GM23248 (cell line): ENCODE data around the gene CAMK2D. TPM values are rescaled to one million over a fixed set of nuclear protein-coding genes. Genes with fewer than 3 reads are reported as not detected.

Experiments
- DNase-seq: peaks from one replicate; pipeline ENCODE4 v3.0.0-alpha.2; 2015
- H2AFZ ChIP-seq: fragments of 200-600 bp; sonication (generic); 2 replicates; pipeline ENCODE4 v1.6.1; 2016; ENCODE audit warnings: antibody characterized with exemption
- H3F3A ChIP-seq: fragments of 200-600 bp; sonication (generic); 2 replicates; pipeline ENCODE4 v1.6.1; 2016; ENCODE audit warnings: mild to moderate bottlenecking, antibody characterized with exemption, mixed run types; ENCODE audit not compliant: insufficient read depth
- H3K27ac ChIP-seq: fragments of 200-600 bp; sonication (generic); 2 replicates; pipeline ENCODE4 v1.5.1; 2016; ENCODE audit warnings: mild to moderate bottlenecking
- H3K27me3 ChIP-seq: fragments of 200-600 bp; sonication (generic); replicated peaks from 2 replicates; pipeline ENCODE4 v1.6.1; 2016; ENCODE audit warnings: mild to moderate bottlenecking; ENCODE audit not compliant: insufficient read depth
- H3K36me3 ChIP-seq: fragments of 200-600 bp; sonication (generic); 2 replicates; pipeline ENCODE4 v1.6.1; 2016; ENCODE audit warnings: low read depth, mild to moderate bottlenecking
- H3K4me1 ChIP-seq: fragments of 200-600 bp; sonication (generic); 2 replicates; pipeline ENCODE4 v1.6.1; 2016; ENCODE audit warnings: mild to moderate bottlenecking; ENCODE audit not compliant: insufficient read depth
- H3K4me2 ChIP-seq: fragments of 200-600 bp; sonication (generic); one replicate; pipeline ENCODE4 v1.6.1; 2016; ENCODE audit warnings: mild to moderate bottlenecking; ENCODE audit not compliant: unreplicated experiment
- H3K4me3 ChIP-seq: fragments of 200-600 bp; sonication (generic); 2 replicates; pipeline ENCODE4 v1.5.1; 2016; ENCODE audit warnings: mild to moderate bottlenecking
- H3K79me2 ChIP-seq: fragments of 200-600 bp; sonication (generic); 2 replicates; pipeline ENCODE4 v1.6.1; 2016; ENCODE audit warnings: mild to moderate bottlenecking; ENCODE audit not compliant: insufficient read depth
- H3K9ac ChIP-seq: fragments of 200-600 bp; sonication (generic); 2 replicates; pipeline ENCODE4 v1.6.1; 2016; ENCODE audit warnings: mild to moderate bottlenecking
- H3K9me2 ChIP-seq: fragments of 200-600 bp; sonication (generic); 2 replicates; pipeline ENCODE4 v1.6.1; 2016; ENCODE audit warnings: mixed run types, mild to moderate bottlenecking, moderate library complexity; ENCODE audit not compliant: insufficient read depth
- H3K9me3 ChIP-seq: fragments of 200-600 bp; sonication (generic); one replicate; pipeline ENCODE4 v1.6.1; 2017; ENCODE audit warnings: low read depth
- H4K20me1 ChIP-seq: fragments of 200-600 bp; sonication (generic); 2 replicates; pipeline ENCODE4 v1.6.0; 2016; ENCODE audit not compliant: insufficient read depth
- EZH2 ChIP-seq: fragments of 200-600 bp; sonication (generic); IDR thresholded peaks from 2 replicates; pipeline ENCODE4 v1.6.1; 2018; ENCODE audit warnings: antibody characterized with exemption, mild to moderate bottlenecking; ENCODE audit not compliant: insufficient read depth, poor library complexity, severe bottlenecking
- EZH2phosphoT487 ChIP-seq: fragments of 200-600 bp; sonication (generic); IDR thresholded peaks from 2 replicates; pipeline ENCODE4 v1.6.1; 2018; ENCODE audit warnings: antibody characterized with exemption, moderate library complexity, mild to moderate bottlenecking, low read depth; ENCODE audit not compliant: insufficient read depth
- WGBS, 2 experiments: methylation state at CpG; one replicate each; pipeline ENCODE4 v1.1.6; 2015 to 2017; ENCODE audit warnings: low lambda C conversion rate in 2 of 2, low coverage in 1 of 2; ENCODE audit errors: missing lambda C conversion rate in 2 of 2; 5-methylcytosine and 5-hydroxymethylcytosine counted together
- in situ Hi-C: fragments of 300-500 bp; cut with MboI; formaldehyde crosslinking; loops from 2 replicates; pipeline ENCODE4 v1.15.0; 2020
- polyA plus RNA-seq: library from polyadenylated mRNA; unstranded; fragments of >200 nt; fragmentation: Nextera tagmentation; extraction: Ambion mirVana; gene quantifications from 2 replicates; pipeline ENCODE4 v1.2.1, GENCODE V29; 2016
- total RNA-seq: library from RNA; depleted of rRNA; stranded (reverse); fragments of >200 nt; shearing (Covaris generic); gene quantifications from 2 replicates; pipeline ENCODE4 v1.2.3, GENCODE V29; 2014

Gene CAMK2D
- total and polyA plus RNA-seq, 2 experiments from 2014 or later = 78.8 to 94.5 TPM

- Histone ChIP-seq H3F3A (peaks cover 64% of the 10 kb centered on the region), H2AFZ (0 out of 2 replicates have a peak overlapping the region, but pooled peaks have one; percentile 77), H3K4me2 (peak overlapping the region; percentile 98), H3K27me3 (no peaks in the 10 kb centered on the region), H3K36me3 (peaks cover 14% of the 10 kb centered on the region), H3K9me2 (no peaks in the 10 kb centered on the region), H3K4me1 (peaks cover 46% of the 10 kb centered on the region), H3K27ac (peak overlapping the region; percentile 96), H3K79me2 (peaks cover 62% of the 10 kb centered on the region), H3K9ac (peak overlapping the region; percentile 91), H3K4me3 (peak overlapping the region; percentile 87), H4K20me1 (no peaks in the 10 kb centered on the region), H3K9me3 (no peaks in the 10 kb centered on the region)
- TF ChIP-seq EZH2phosphoT487 (no peak), EZH2 (no peak)
- in situ Hi-C loops = loop anchor here (10.0 to 25.0 kb wide), 3 partner anchors 205 to 615 kb away; no protein-coding TSS in a partner anchor
- 0 to 2% methylated on average over 4 of the region's 4 CpGs for WGBS, 2 experiments
- DNase-seq = peak; percentile 45
Measured at GRCh38 chr4:113759696-113760093, 1.8 kb downstream of the CAMK2D start.

GRCh38 chr4:113758372-113758771 lies 3.2 kb downstream of the CAMK2D start:
- in situ Hi-C loops = loop anchor here (10.0 to 25.0 kb wide), 2 partner anchors 204 to 371 kb away; no protein-coding TSS in a partner anchor
- Histone ChIP-seq H3K79me2 (peaks cover 75% of the 10 kb centered on the region), H3K36me3 (peaks cover 23% of the 10 kb centered on the region), H2AFZ (no peak overlapping the region), H3K4me2 (peak overlapping the region; percentile 98), H3K4me3 (peak overlapping the region; percentile 87), H3K27me3 (no peaks in the 10 kb centered on the region), H4K20me1 (no peaks in the 10 kb centered on the region), H3K4me1 (peaks cover 51% of the 10 kb centered on the region), H3F3A (peaks cover 61% of the 10 kb centered on the region), H3K9me3 (no peaks in the 10 kb centered on the region), H3K9ac (peak overlapping the region; percentile 91), H3K9me2 (no peaks in the 10 kb centered on the region), H3K27ac (peak overlapping the region; percentile 96)
- 18 to 29% methylated on average over 6 of the region's 6 CpGs for WGBS, 2 experiments
- TF ChIP-seq EZH2phosphoT487 (no peak), EZH2 (no peak)
- DNase-seq = peak; percentile 77

GRCh38 chr4:113757486-113757885 lies 4.1 kb downstream of the CAMK2D start:
- in situ Hi-C loops = loop anchor here (10.0 to 25.0 kb wide), 2 partner anchors 203 to 370 kb away; no protein-coding TSS in a partner anchor
- Histone ChIP-seq H3K4me2 (peak overlapping the region; percentile 98), H3K27ac (peak overlapping the region; percentile 96), H2AFZ (no peak overlapping the region), H3K9ac (peak overlapping the region; percentile 91), H3K27me3 (no peaks in the 10 kb centered on the region), H3K4me1 (peaks cover 50% of the 10 kb centered on the region), H3F3A (peaks cover 55% of the 10 kb centered on the region), H3K9me2 (no peaks in the 10 kb centered on the region), H3K4me3 (peak overlapping the region; percentile 87), H3K9me3 (no peaks in the 10 kb centered on the region), H3K79me2 (peaks cover 84% of the 10 kb centered on the region), H4K20me1 (no peaks in the 10 kb centered on the region), H3K36me3 (peaks cover 25% of the 10 kb centered on the region)
- 96 to 97% methylated on average over 3 of the region's 3 CpGs for WGBS, 2 experiments
- no peak for TF ChIP-seq EZH2phosphoT487
- no peak for TF ChIP-seq EZH2
- DNase-seq = no peak

- Histone ChIP-seq H3K4me2 (peak overlapping the region; percentile 98), H3K27me3 (no peaks in the 10 kb centered on the region), H4K20me1 (no peaks in the 10 kb centered on the region), H3F3A (peaks cover 47% of the 10 kb centered on the region), H3K27ac (peak overlapping the region; percentile 15), H2AFZ (no peak overlapping the region), H3K36me3 (peaks cover 29% of the 10 kb centered on the region), H3K9me2 (no peaks in the 10 kb centered on the region), H3K4me3 (0 out of 2 replicates have a peak overlapping the region, but pooled peaks have one; percentile 87), H3K9ac (no peak overlapping the region), H3K9me3 (no peaks in the 10 kb centered on the region), H3K79me2 (peaks cover 99% of the 10 kb centered on the region), H3K4me1 (peaks cover 50% of the 10 kb centered on the region)
- TF ChIP-seq EZH2 (no peak), EZH2phosphoT487 (no peak)
- DNase-seq = peak; percentile 73
- in situ Hi-C loops = loop anchor here (10.0 to 25.0 kb wide), 2 partner anchors 201 to 369 kb away; no protein-coding TSS in a partner anchor
- WGBS, 2 experiments = 10 to 24% methylated on average over 1 of the region's 1 CpG
Measured at GRCh38 chr4:113756005-113756410, 5.5 kb downstream of the CAMK2D start.
